T-cell (primary cell): ENCODE results near the gene FRYL. TPM values are rescaled to one million over a fixed set of nuclear protein-coding genes. Genes with fewer than 3 reads are reported as not detected.
"Not testable (repeated sequence)": the region's sequence is repeated elsewhere in the genome, so short reads cannot be mapped to it uniquely, and the experiment has no call there.

ENCODE experiments used
- ATAC-seq, 4 experiments: fragments of 200-7000 bp in 3 of 4; fragments of 150-1000 bp in 1 of 4; cut with Tn5 transposase; replicated peaks in 1 of 4; 1 replicate in 3 of 4; 2 replicates in 1 of 4; pipeline ENCODE4 v1.10.0; 2021; ENCODE audit warnings: moderate library complexity in 3 of 4, mild to moderate bottlenecking in 2 of 4, moderate number of reproducible peaks in 1 of 4
- CTCF ChIA-PET, 2 donors: fragments of 300-600 bp; sonication (Branson Sonifier 250); formaldehyde crosslinking; loops; one replicate each; lab custom pipeline; 2022; ENCODE audit warnings: antibody characterized with exemption in 2 of 2; lab: Charles Lee
- POLR2A ChIA-PET, 2 donors: fragments of 300-600 bp; sonication (Branson Sonifier 250); formaldehyde crosslinking; loops; one replicate each; lab custom pipeline; 2022; ENCODE audit warnings: antibody characterized with exemption in 2 of 2; lab: Charles Lee
- DNase-seq, 35 experiments: peaks; one replicate each; pipeline versions ENCODE4 v3.0.0 to v3.0.0-alpha.2; 2013 to 2023
- H3K27ac ChIP-seq: one replicate; pipeline ENCODE4 v1.5.1; 2013; ENCODE audit warnings: low read length
- H3K27me3 ChIP-seq, 2 experiments: replicated peaks in 1 of 2; 1 replicate in 1 of 2; 2 replicates in 1 of 2; pipeline versions ENCODE4 v1.6.1 to v1.7.0; 2013; ENCODE audit warnings: low read length in 1 of 2, mixed read lengths in 1 of 2; ENCODE audit not compliant: control insufficient read depth in 2 of 2, insufficient read depth in 2 of 2; ENCODE audit errors: extremely low read depth in 1 of 2
- H3K36me3 ChIP-seq, 2 donors: 1 replicate in 1 of 2; 2 replicates in 1 of 2; pipeline versions ENCODE4 v1.6.1 to v1.7.0; 2013; ENCODE audit warnings: low read length in 1 of 2; ENCODE audit not compliant: control insufficient read depth in 2 of 2, insufficient read depth in 1 of 2; ENCODE audit errors: extremely low read depth in 1 of 2
- H3K4me1 ChIP-seq, 2 experiments: 1 replicate in 1 of 2; 2 replicates in 1 of 2; pipeline versions ENCODE4 v1.6.1 to v1.7.0; 2013; ENCODE audit warnings: low read length in 2 of 2, mixed read lengths in 1 of 2; ENCODE audit not compliant: insufficient read depth in 2 of 2, control insufficient read depth in 1 of 2; ENCODE audit errors: extremely low read depth in 1 of 2
- H3K4me3 ChIP-seq, 2 donors: 1 replicate in 1 of 2; 2 replicates in 1 of 2; pipeline versions ENCODE4 v1.5.1 to v1.7.0; 2013; ENCODE audit warnings: mild to moderate bottlenecking in 2 of 2, low read length in 1 of 2, moderate library complexity in 1 of 2; ENCODE audit not compliant: control insufficient read depth in 1 of 2; ENCODE audit errors: extremely low read depth in 1 of 2
- H3K9me3 ChIP-seq: 2 replicates; pipeline ENCODE4 v1.7.0; 2013
- H3K27ac Mint-ChIP-seq, 2 donors: one replicate each; pipeline ENCODE4 v1.8.0; 2020 to 2021; ENCODE audit warnings: mild to moderate bottlenecking in 2 of 2, mixed read lengths in 2 of 2
- H3K27me3 Mint-ChIP-seq, 2 donors: one replicate each; pipeline ENCODE4 v1.8.0; 2021 to 2022; ENCODE audit warnings: mixed read lengths in 2 of 2
- H3K36me3 Mint-ChIP-seq: one replicate; pipeline ENCODE4 v1.8.0; 2021; ENCODE audit warnings: mixed read lengths
- H3K4me1 Mint-ChIP-seq, 3 donors: one replicate each; pipeline ENCODE4 v1.8.0; 2020 to 2022; ENCODE audit warnings: mixed read lengths in 3 of 3, mild to moderate bottlenecking in 1 of 3
- H3K4me3 Mint-ChIP-seq, 3 donors: one replicate each; pipeline ENCODE4 v1.8.0; 2020 to 2022; ENCODE audit warnings: mild to moderate bottlenecking in 3 of 3, mixed read lengths in 3 of 3, moderate library complexity in 3 of 3
- H3K9me3 Mint-ChIP-seq, 3 donors: one replicate each; pipeline ENCODE4 v1.8.0; 2020 to 2022; ENCODE audit warnings: mixed read lengths in 3 of 3
- WGBS: methylation state at CpG from one replicate; pipeline ENCODE4 v1.1.5; 2013; ENCODE audit warnings: missing lambda C conversion rate; ENCODE audit not compliant: insufficient coverage; 5-methylcytosine and 5-hydroxymethylcytosine counted together
- total RNA-seq, 35 experiments: library from RNA in 6 of 35; stranded (reverse) in 6 of 35; fragments of 120-200 nt in 1 of 35; gene quantifications; one replicate each; pipeline versions ENCODE4 v1.2.1 to v1.2.4 and lab custom pipeline; 2013 to 2026

The FRYL gene
- total RNA-seq (100 to 1,000 TPM in 4 of 5 donors, 10 to 100 TPM in 1; 86.3 to 143 (median 111) TPM), total RNA-seq (lab: John Stamatoyannopoulos, UW) (134 to 516 (median 278) reads per million in 29 experiments)
- 135 TPM for total RNA-seq (2013)

- ChIA-PET CTCF (interaction anchor here (0.6 to 3.6 kb wide), 6 partner anchors 42 to 201 kb away, joined by 3 to 15 read pairs (median 3); no protein-coding TSS in a partner anchor), POLR2A (interaction anchor here (0.5 to 1.2 kb wide), 5 partner anchors 16 to 80 kb away, joined by 3 to 11 read pairs (median 5); partner anchors contain the start of gene OCIAD1 (in 1 of the 2))
- Mint-ChIP-seq H3K27ac (peak within 1 kb of the TSS; percentile 89 to 95), H3K27me3 (no peaks in the 10 kb centered on the region), H3K4me3 (peak within 1 kb of the TSS; percentile 75 to 94 (median 90)), H3K9me3 (no peaks in the 10 kb centered on the region), H3K4me1 (peaks cover 43 to 46% (median 45%) of the 10 kb centered on the region in 3 donors), H3K36me3 (no peaks in the 10 kb centered on the region)
- no peaks in the 10 kb centered on the region for H3K9me3 ChIP-seq
- WGBS = under 1% methylated on average over 38 of the region's 51 CpGs
- ATAC-seq = peak; percentile 88 to 90 (median 88)
- H3K27me3 ChIP-seq = no peaks in the 10 kb centered on the region
- no peaks in the 10 kb centered on the region for H3K36me3 ChIP-seq
- H3K4me1 ChIP-seq = peaks cover 9 to 28% of the 10 kb centered on the region in 2 experiments
- peak; percentile 94 to 100 (median 97) for DNase-seq
- peak within 1 kb of the TSS; percentile 83 to 99 for H3K4me3 ChIP-seq
- H3K27ac ChIP-seq = peak within 1 kb of the TSS; percentile 69
Observed at GRCh38 chr4:48779998-48780864, at the start of gene FRYL. FRYL (minus strand) TSS chr4:48780279; CDS start chr4:48634410, 145,869 bp downstream.

GRCh38 chr4:48827622-48828021, 47.5 kb upstream of the FRYL start:
- Mint-ChIP-seq H3K9me3 (no peaks in the 10 kb centered on the region), H3K4me1 (peaks cover 16 to 31% (median 26%) of the 10 kb centered on the region in 3 donors), H3K36me3 (peaks cover 2% of the 10 kb centered on the region), H3K27me3 (peaks cover 0 to 4% of the 10 kb centered on the region in 2 donors), H3K4me3 (no peak overlapping the region), H3K27ac (no peak overlapping the region)
- Histone ChIP-seq H3K27ac (no peak overlapping the region), H3K4me1 (peaks cover 9 to 10% of the 10 kb centered on the region in 2 experiments), H3K36me3 (no peaks in the 10 kb centered on the region), H3K4me3 (no peak overlapping the region), H3K9me3 (no peaks in the 10 kb centered on the region), H3K27me3 (peaks cover 0 to 4% of the 10 kb centered on the region in 2 experiments)
- CTCF ChIA-PET = no interaction called here
- POLR2A ChIA-PET = interaction anchor here in 1 of 2 donors (0.5 kb wide), 1 partner anchor 48 kb away, joined by 9 read pairs; no protein-coding TSS in a partner anchor
- DNase-seq (no peak), ATAC-seq (no peak)
- 94% methylated on average over 5 of the region's 5 CpGs for WGBS

- H3K9me3 Mint-ChIP-seq, H3K27ac Mint-ChIP-seq: not testable (repeated sequence)
Observed at GRCh38 chr4:48821431-48821830, 41.4 kb upstream of the FRYL start.

GRCh38 chr4:48816971-48817370, 36.9 kb upstream of the FRYL start:
- Mint-ChIP-seq H3K4me3 (no peak overlapping the region), H3K36me3 (no peaks in the 10 kb centered on the region), H3K4me1 (peaks cover 4 to 8% (median 7%) of the 10 kb centered on the region in 3 donors), H3K27ac (no peak overlapping the region), H3K27me3 (peaks cover 6 to 9% of the 10 kb centered on the region in 2 donors), H3K9me3 (peaks cover 0 to 4% (median 0%) of the 10 kb centered on the region in 3 donors)
- no peaks in the 10 kb centered on the region for H3K9me3 ChIP-seq
- DNase-seq (no peak), ATAC-seq (no peak)
- no peaks in the 10 kb centered on the region for H3K4me1 ChIP-seq
- WGBS = 90% methylated on average over 2 of the region's 6 CpGs
- H3K36me3 ChIP-seq = no peaks in the 10 kb centered on the region
- peaks cover 0 to 18% of the 10 kb centered on the region in 2 experiments for H3K27me3 ChIP-seq
- ChIA-PET CTCF (no interaction called here), POLR2A (no interaction called here)
- no peak overlapping the region for H3K4me3 ChIP-seq
- H3K27ac ChIP-seq = no peak overlapping the region

More at GRCh38 chr4:48821431-48821830, 41.4 kb upstream of the FRYL start:
- whole genome bisulfite sequencing = no CpG with 5 or more reads among the region's 2 CpGs
- POLR2A ChIA-PET, H3K9me3 ChIP-seq, H3K36me3 Mint-ChIP-seq, H3K36me3 ChIP-seq, ATAC-seq, H3K4me3 Mint-ChIP-seq, H3K27ac ChIP-seq, H3K4me1 ChIP-seq, H3K4me1 Mint-ChIP-seq, H3K27me3 Mint-ChIP-seq, H3K4me3 ChIP-seq, DNase-seq: not testable (repeated sequence)
- peaks cover 0 to 18% of the 10 kb centered on the region in 2 experiments for H3K27me3 ChIP-seq
- CTCF ChIA-PET = interaction anchor here in 1 of 2 donors (1.2 kb wide), 1 partner anchor 41 kb away, joined by 3 read pairs; no protein-coding TSS in a partner anchor

- DNase-seq, H3K9me3 ChIP-seq, H3K9me3 Mint-ChIP-seq, H3K27ac Mint-ChIP-seq, ATAC-seq, H3K4me3 ChIP-seq, POLR2A ChIA-PET, H3K36me3 Mint-ChIP-seq, H3K4me3 Mint-ChIP-seq, H3K36me3 ChIP-seq, H3K4me1 Mint-ChIP-seq, H3K27ac ChIP-seq, H3K4me1 ChIP-seq, CTCF ChIA-PET: not testable (repeated sequence)
- WGBS = 100% methylated on average over 2 of the region's 7 CpGs
- peaks cover 10 to 11% of the 10 kb centered on the region in 2 donors for H3K27me3 Mint-ChIP-seq
- peaks cover 0 to 18% of the 10 kb centered on the region in 2 experiments for H3K27me3 ChIP-seq
Observed at GRCh38 chr4:48816297-48816696, 36.2 kb upstream of the FRYL start.

- Histone ChIP-seq H3K4me1 (no peaks in the 10 kb centered on the region), H3K36me3 (no peaks in the 10 kb centered on the region), H3K27me3 (peaks cover 0 to 18% of the 10 kb centered on the region in 2 experiments), H3K4me3 (no peak overlapping the region), H3K27ac (no peak overlapping the region), H3K9me3 (no peaks in the 10 kb centered on the region)
- Mint-ChIP-seq H3K27me3 (peaks cover 12 to 13% of the 10 kb centered on the region in 2 donors), H3K4me3 (no peak overlapping the region), H3K36me3 (no peaks in the 10 kb centered on the region), H3K9me3 (peaks cover 0 to 4% (median 0%) of the 10 kb centered on the region in 3 donors), H3K27ac (no peak overlapping the region), H3K4me1 (peaks cover 4 to 7% (median 5%) of the 10 kb centered on the region in 3 donors)
- ChIA-PET CTCF (no interaction called here), POLR2A (no interaction called here)
- DNase-seq = no peak
- no peak for ATAC-seq
- WGBS = 0% methylated on average over 2 of the region's 2 CpGs
Observed at GRCh38 chr4:48815483-48815882, 35.4 kb upstream of the FRYL start.
